Measurements from ENCODE around the gene PTPN2. TPM values are rescaled to one million over a fixed set of nuclear protein-coding genes. Genes with fewer than 3 reads are reported as not detected.

The PTPN2 gene
- polyA plus RNA-seq, 2 of the 4 experiments (the other 2 are of a cell fraction) = 23.0 to 32.4 TPM

DNA sequence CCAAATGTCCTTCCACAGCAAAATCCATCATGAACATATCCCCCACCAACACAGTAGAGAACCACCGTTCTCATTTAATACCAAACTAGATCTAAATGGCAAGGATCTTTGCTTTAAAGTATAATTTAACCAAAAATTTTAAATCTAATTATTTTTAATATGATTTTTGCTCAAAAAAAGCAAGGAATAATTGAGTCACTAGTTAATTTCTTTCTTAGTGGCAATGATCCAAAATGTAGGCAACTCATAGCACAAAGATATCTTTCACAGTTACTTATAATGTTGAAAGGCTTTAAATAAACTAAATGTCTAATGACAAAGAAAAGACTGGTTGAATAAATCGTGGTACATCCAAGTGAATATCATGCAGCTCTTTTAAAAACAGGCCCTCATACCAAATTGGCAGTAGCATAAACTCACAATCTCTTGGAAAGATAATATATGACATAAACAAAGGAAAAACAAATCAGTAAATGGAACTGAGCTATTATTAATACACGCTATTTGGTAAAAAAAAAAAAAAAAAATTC, 20.3 kb downstream of the PTPN2 start:
- peaks cover 17% of the 10 kb centered on the region; the same call in 2 of the 3 replicates for H3K4me1 ChIP-seq
- no peaks in the 10 kb centered on the region for H3K9me3 ChIP-seq
- no peak overlapping the region for H3K4me2 ChIP-seq
- DNase-seq (ENCODE audit: low read depth in 1 of 2, low spot score in 1 of 2) (no peak), FAIRE-seq (no peak), ATAC-seq (no peak)
- WGBS (ENCODE audit: missing lambda C conversion rate) = 83% methylated on average over 3 of the region's 3 CpGs
- ChIA-PET POLR2A (interaction anchor here (2.7 kb wide), 1 partner anchor 20 kb away, joined by 23 read pairs; the partner anchor contains the start of gene PTPN2), CTCF (interaction anchor here (0.6 kb wide), 1 partner anchor 13 kb away, joined by 3 read pairs; no protein-coding TSS in a partner anchor)
- TF ChIP-seq SMC3 (IDR thresholded peaks at IDR 0.05) = no peak
- TF ChIP-seq FOSB (CRISPR knock-in tag; IDR thresholded peaks at IDR 0.05) = no peak
- no peak for TF ChIP-seq CHD4 (IDR thresholded peaks at IDR 0.05; ENCODE audit: borderline replicate concordance)
- TF ChIP-seq RCOR1 (IDR thresholded peaks at IDR 0.05; ENCODE audit: low read depth, low read length) = no peak
- no peak for TF ChIP-seq PHF8 (IDR thresholded peaks at IDR 0.05; ENCODE audit: borderline replicate concordance, low read depth)
- TF ChIP-seq ESRRA (IDR thresholded peaks at IDR 0.05; ENCODE audit: borderline replicate concordance, low read length) = no peak
- TF ChIP-seq POLR2A (IDR thresholded peaks at IDR 0.05; ENCODE audit: low read length) = no peak
- no peak for TF ChIP-seq EHMT2 (IDR thresholded peaks at IDR 0.05; ENCODE audit: low read depth)
- TF ChIP-seq ZFP36 (IDR thresholded peaks at IDR 0.05; ENCODE audit: borderline replicate concordance, partially characterized antibody) = no peak
- TF ChIP-seq CHD2 (IDR thresholded peaks at IDR 0.05; ENCODE audit: low read length, partially characterized antibody) = no peak
- no peak for TF ChIP-seq EHF (CRISPR knock-in tag; IDR thresholded peaks at IDR 0.05)
- TF ChIP-seq CBX8 (IDR thresholded peaks at IDR 0.05) = no peak
- no peak for TF ChIP-seq NR3C1 (IDR thresholded peaks at IDR 0.05)
- TF ChIP-seq GATA3 (IDR thresholded peaks at IDR 0.05; ENCODE audit: borderline replicate concordance) = no peak
- H3K4me3 ChIP-seq = no peak overlapping the region
- no peak overlapping the region for H3K27ac ChIP-seq

DNA sequence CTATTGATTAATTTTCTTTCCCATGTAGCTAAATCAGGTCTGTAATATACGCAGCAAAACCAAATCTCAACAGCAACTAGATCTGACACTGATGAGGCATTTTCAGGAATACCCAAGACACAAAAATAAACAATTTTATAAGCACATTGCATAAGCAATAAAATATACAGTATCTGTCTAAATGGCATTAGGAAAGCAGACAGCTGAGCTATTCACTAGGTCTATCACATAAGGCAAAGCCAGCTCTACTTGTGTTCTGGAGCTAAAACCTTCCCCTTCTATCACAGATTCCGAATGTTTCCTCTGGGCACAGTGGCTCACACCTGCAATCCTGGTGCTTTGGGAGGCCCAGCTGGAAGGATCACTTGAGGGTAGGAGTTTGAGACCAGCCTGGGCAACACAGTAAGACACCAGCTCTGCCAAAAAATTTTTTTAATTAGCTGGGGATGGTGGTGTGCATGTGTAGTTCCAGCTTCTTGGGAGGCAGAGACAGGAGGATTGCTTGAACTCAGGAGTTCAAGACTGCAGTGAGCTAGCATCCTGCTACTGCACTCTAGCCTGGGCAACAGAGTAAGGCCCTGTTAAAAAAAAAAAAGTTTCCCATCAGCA, 21.1 kb downstream of the PTPN2 start:
- CTCF ChIA-PET = interaction anchor here (0.7 kb wide), 1 partner anchor 19 kb away, joined by 3 read pairs; no protein-coding TSS in a partner anchor
- FAIRE-seq (no peak), DNase-seq (ENCODE audit: low read depth in 1 of 2, low spot score in 1 of 2) (no peak), ATAC-seq (no peak)
- TF ChIP-seq CHD2 (IDR thresholded peaks at IDR 0.05; ENCODE audit: low read length, partially characterized antibody) (no peak), RCOR1 (IDR thresholded peaks at IDR 0.05; ENCODE audit: low read depth, low read length) (no peak), MAZ (IDR thresholded peaks at IDR 0.05; ENCODE audit: borderline replicate concordance, low read depth, low read length) (no peak), ZSCAN20 (CRISPR knock-in tag; IDR thresholded peaks at IDR 0.05) (no peak), CBX2 (IDR thresholded peaks at IDR 0.05; ENCODE audit: borderline replicate concordance, low read depth) (no peak), TP53 (CRISPR knock-in tag; IDR thresholded peaks at IDR 0.05) (no peak), ESRRA (IDR thresholded peaks at IDR 0.05; ENCODE audit: borderline replicate concordance, low read length) (no peak), EHMT2 (IDR thresholded peaks at IDR 0.05; ENCODE audit: low read depth) (no peak), KDM1A (IDR thresholded peaks at IDR 0.05; ENCODE audit: low read depth) (no peak), EHF (CRISPR knock-in tag; IDR thresholded peaks at IDR 0.05) (no peak), HDAC2 (IDR thresholded peaks at IDR 0.05) (no peak), RARB (CRISPR knock-in tag; IDR thresholded peaks at IDR 0.05) (no peak), JUNB (IDR thresholded peaks at IDR 0.05) (no peak)
- TF ChIP-seq, protein P1, sequence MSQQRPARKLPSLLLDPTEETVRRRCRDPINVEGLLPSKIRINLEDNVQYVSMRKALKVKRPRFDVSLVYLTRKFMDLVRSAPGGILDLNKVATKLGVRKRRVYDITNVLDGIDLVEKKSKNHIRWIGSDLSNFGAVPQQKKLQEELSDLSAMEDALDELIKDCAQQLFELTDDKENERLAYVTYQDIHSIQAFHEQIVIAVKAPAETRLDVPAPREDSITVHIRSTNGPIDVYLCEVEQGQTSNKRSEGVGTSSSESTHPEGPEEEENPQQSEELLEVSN (IDR thresholded peaks at IDR 0.05; ENCODE audit: borderline replicate concordance, low read depth) = no peak
- TF ChIP-seq, protein P2, sequence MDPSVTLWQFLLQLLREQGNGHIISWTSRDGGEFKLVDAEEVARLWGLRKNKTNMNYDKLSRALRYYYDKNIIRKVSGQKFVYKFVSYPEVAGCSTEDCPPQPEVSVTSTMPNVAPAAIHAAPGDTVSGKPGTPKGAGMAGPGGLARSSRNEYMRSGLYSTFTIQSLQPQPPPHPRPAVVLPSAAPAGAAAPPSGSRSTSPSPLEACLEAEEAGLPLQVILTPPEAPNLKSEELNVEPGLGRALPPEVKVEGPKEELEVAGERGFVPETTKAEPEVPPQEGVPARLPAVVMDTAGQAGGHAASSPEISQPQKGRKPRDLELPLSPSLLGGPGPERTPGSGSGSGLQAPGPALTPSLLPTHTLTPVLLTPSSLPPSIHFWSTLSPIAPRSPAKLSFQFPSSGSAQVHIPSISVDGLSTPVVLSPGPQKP (IDR thresholded peaks at IDR 0.05; ENCODE audit: low read depth, low read length) = no peak
- TF ChIP-seq, protein P3, sequence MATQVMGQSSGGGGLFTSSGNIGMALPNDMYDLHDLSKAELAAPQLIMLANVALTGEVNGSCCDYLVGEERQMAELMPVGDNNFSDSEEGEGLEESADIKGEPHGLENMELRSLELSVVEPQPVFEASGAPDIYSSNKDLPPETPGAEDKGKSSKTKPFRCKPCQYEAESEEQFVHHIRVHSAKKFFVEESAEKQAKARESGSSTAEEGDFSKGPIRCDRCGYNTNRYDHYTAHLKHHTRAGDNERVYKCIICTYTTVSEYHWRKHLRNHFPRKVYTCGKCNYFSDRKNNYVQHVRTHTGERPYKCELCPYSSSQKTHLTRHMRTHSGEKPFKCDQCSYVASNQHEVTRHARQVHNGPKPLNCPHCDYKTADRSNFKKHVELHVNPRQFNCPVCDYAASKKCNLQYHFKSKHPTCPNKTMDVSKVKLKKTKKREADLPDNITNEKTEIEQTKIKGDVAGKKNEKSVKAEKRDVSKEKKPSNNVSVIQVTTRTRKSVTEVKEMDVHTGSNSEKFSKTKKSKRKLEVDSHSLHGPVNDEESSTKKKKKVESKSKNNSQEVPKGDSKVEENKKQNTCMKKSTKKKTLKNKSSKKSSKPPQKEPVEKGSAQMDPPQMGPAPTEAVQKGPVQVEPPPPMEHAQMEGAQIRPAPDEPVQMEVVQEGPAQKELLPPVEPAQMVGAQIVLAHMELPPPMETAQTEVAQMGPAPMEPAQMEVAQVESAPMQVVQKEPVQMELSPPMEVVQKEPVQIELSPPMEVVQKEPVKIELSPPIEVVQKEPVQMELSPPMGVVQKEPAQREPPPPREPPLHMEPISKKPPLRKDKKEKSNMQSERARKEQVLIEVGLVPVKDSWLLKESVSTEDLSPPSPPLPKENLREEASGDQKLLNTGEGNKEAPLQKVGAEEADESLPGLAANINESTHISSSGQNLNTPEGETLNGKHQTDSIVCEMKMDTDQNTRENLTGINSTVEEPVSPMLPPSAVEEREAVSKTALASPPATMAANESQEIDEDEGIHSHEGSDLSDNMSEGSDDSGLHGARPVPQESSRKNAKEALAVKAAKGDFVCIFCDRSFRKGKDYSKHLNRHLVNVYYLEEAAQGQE (IDR thresholded peaks at IDR 0.05) = no peak
- TF ChIP-seq, protein P4, sequence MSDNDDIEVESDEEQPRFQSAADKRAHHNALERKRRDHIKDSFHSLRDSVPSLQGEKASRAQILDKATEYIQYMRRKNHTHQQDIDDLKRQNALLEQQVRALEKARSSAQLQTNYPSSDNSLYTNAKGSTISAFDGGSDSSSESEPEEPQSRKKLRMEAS (IDR thresholded peaks at IDR 0.05) = no peak
- TF ChIP-seq, protein P5, sequence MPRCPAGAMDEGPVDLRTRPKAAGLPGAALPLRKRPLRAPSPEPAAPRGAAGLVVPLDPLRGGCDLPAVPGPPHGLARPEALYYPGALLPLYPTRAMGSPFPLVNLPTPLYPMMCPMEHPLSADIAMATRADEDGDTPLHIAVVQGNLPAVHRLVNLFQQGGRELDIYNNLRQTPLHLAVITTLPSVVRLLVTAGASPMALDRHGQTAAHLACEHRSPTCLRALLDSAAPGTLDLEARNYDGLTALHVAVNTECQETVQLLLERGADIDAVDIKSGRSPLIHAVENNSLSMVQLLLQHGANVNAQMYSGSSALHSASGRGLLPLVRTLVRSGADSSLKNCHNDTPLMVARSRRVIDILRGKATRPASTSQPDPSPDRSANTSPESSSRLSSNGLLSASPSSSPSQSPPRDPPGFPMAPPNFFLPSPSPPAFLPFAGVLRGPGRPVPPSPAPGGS (IDR thresholded peaks at IDR 0.05) = no peak
- TF ChIP-seq, protein P6, sequence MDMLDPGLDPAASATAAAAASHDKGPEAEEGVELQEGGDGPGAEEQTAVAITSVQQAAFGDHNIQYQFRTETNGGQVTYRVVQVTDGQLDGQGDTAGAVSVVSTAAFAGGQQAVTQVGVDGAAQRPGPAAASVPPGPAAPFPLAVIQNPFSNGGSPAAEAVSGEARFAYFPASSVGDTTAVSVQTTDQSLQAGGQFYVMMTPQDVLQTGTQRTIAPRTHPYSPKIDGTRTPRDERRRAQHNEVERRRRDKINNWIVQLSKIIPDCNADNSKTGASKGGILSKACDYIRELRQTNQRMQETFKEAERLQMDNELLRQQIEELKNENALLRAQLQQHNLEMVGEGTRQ (IDR thresholded peaks at IDR 0.05) = no peak
- Histone ChIP-seq H3K27ac (0 out of 6 replicates have a peak overlapping the region, but pooled peaks of 1 of the 2 experiments have one; percentile 37), H3K4me3 (no peak overlapping the region), H3K4me1 (peaks cover 17% of the 10 kb centered on the region; the same call in 2 of the 3 replicates), H3K9me3 (no peaks in the 10 kb centered on the region), H3K4me2 (0 out of 3 replicates have a peak overlapping the region, but pooled peaks have one; percentile 26)
- 91% methylated on average over 2 of the region's 2 CpGs for WGBS (ENCODE audit: missing lambda C conversion rate)
- POLR2A ChIA-PET = interaction anchor here (2.7 kb wide), 1 partner anchor 21 kb away, joined by 23 read pairs; the partner anchor contains the start of gene PTPN2
